AML-193 (cell line): ENCODE measurements around the gene TMEM126B.
"Not testable (repeated sequence)": the region's sequence is repeated elsewhere in the genome, so short reads cannot be mapped to it uniquely, and the experiment has no call there.

Source experiments
- DNase-seq, 2 experiments: peaks; one replicate each; lab custom pipeline; 2025; lab: John Stamatoyannopoulos, UW

The TMEM126B gene

GRCh38 chr11:85627998-85628770 is at the start of gene TMEM126B:
TSS of gene TMEM126B (plus strand) at chr11:85628593. CDS start at chr11:85628608, 15 bp downstream.
- peak; percentile 96 to 97 for DNase-seq

- no peak for DNase-seq
Measured at GRCh38 chr11:85582111-85582510, 46.3 kb upstream of the TMEM126B start.

GRCh38 chr11:85589373-85589772 is 39.0 kb upstream of the TMEM126B start:
- DNase-seq: no peak

- peak; percentile 46 to 50 for DNase-seq
Measured at GRCh38 chr11:85590848-85591483, 37.4 kb upstream of the TMEM126B start.

- peak; percentile 56 to 57 for DNase-seq
Measured at GRCh38 chr11:85595285-85595884, 33.0 kb upstream of the TMEM126B start.

- no peak for DNase-seq
Measured at GRCh38 chr11:85596886-85597285, 31.5 kb upstream of the TMEM126B start.

- DNase-seq: no peak
Measured at GRCh38 chr11:85599083-85599482, 29.3 kb upstream of the TMEM126B start.

- peak; percentile 49 to 76 for DNase-seq
Measured at GRCh38 chr11:85602526-85603213, 25.7 kb upstream of the TMEM126B start.

- DNase-seq: no peak
Measured at GRCh38 chr11:85603220-85603619, 25.2 kb upstream of the TMEM126B start.

GRCh38 chr11:85606237-85606636 is 22.2 kb upstream of the TMEM126B start:
- not testable (repeated sequence) for DNase-seq

- DNase-seq: not testable (repeated sequence)
Measured at GRCh38 chr11:85608621-85609020, 19.8 kb upstream of the TMEM126B start.

- DNase-seq: not testable (repeated sequence)
Measured at GRCh38 chr11:85609286-85609685, 19.1 kb upstream of the TMEM126B start.

- not testable (repeated sequence) for DNase-seq
Measured at GRCh38 chr11:85611643-85612042, 16.8 kb upstream of the TMEM126B start.

- no peak for DNase-seq
Measured at GRCh38 chr11:85619499-85619898, 8.9 kb upstream of the TMEM126B start.

GRCh38 chr11:85620256-85620655 is 8.1 kb upstream of the TMEM126B start:
- no peak for DNase-seq

GRCh38 chr11:85626496-85626895 is 1.9 kb upstream of the TMEM126B start:
- no peak for DNase-seq

- peak; percentile 15 to 26 for DNase-seq
Measured at GRCh38 chr11:85627332-85627997, 928 bp upstream of the TMEM126B start, which contains the start of gene DLG2. TSS of gene DLG2 (minus strand) at chr11:85627344.

GRCh38 chr11:85628771-85629341 is 463 bp downstream of the TMEM126B start:
- peak in 1 of 2 experiments; percentile 49 for DNase-seq

- no peak for DNase-seq
Measured at GRCh38 chr11:85634747-85635146, 6.4 kb downstream of the TMEM126B start.

- DNase-seq: no peak
Measured at GRCh38 chr11:85643191-85643614, 14.8 kb downstream of the TMEM126B start.

GRCh38 chr11:85647078-85647477 is 18.7 kb downstream of the TMEM126B start:
- DNase-seq: no peak
